ENCODE measurements around the gene COL4A2. TPM values are rescaled to one million over a fixed set of nuclear protein-coding genes. Genes with fewer than 3 reads are reported as not detected.

COL4A2 gene
- total RNA-seq, 2 donors from 2014 or later: 999 to 1,135 TPM

DNA sequence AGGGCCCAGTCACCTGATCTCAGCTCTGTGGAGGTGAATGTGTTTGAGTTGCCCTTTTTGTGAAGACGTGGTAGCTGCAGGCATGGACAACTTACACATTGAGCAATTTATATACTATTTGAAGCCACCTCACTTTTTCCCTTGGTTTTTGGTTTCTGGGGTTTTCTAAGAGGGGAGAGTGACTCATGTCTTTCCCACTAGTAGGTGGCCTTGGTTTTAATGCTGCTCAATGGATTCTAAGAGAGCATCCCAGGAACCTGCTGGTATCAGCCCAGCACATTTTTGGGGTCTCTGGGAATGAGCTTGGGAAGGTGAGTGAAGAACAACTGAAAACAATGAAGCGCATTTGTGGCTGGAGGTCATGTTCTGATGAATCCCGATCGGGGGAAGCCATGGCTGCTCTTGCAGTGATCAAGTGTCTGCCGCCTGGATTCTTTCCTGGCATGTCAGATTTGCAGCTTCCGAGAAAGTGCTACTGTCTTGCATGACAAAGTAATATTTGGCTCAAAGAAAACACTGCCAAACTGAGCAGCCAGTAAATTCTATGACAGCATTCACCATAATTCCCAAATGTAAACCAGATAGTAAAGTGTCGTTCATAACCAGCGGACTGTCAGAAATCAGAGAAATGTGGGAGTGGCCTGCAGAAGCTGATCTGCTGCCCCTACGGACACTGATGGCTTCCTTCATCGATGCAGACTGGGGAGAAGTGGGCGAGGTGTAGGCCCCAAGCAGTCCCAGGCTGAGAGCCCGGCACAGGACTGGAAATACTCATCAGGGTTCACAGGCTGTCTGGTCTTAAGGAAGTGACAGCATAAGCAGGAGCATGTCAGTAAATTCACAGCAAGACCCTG lies 98.7 kb downstream of the COL4A2 start:
- Histone ChIP-seq H3K36me3 (no peaks in the 10 kb centered on the region), H3K27me3 (replicated peaks; ENCODE audit: insufficient read depth) (no peaks in the 10 kb centered on the region), H3K9me3 (no peaks in the 10 kb centered on the region), H3K4me1 (ENCODE audit: control insufficient read depth in 1 of 2, low read depth in 2 of 2) (peaks cover 37 to 92% of the 10 kb centered on the region in 2 donors), H3K27ac (peak overlapping the region; percentile 67 to 98), H3K4me3 (no peak overlapping the region)
- ATAC-seq (ENCODE audit: insufficient number of reproducible peaks, low FRiP score, low read depth) (no peak), DNase-seq (ENCODE audit: low spot score) (no peak)
- TF ChIP-seq, protein P1, sequence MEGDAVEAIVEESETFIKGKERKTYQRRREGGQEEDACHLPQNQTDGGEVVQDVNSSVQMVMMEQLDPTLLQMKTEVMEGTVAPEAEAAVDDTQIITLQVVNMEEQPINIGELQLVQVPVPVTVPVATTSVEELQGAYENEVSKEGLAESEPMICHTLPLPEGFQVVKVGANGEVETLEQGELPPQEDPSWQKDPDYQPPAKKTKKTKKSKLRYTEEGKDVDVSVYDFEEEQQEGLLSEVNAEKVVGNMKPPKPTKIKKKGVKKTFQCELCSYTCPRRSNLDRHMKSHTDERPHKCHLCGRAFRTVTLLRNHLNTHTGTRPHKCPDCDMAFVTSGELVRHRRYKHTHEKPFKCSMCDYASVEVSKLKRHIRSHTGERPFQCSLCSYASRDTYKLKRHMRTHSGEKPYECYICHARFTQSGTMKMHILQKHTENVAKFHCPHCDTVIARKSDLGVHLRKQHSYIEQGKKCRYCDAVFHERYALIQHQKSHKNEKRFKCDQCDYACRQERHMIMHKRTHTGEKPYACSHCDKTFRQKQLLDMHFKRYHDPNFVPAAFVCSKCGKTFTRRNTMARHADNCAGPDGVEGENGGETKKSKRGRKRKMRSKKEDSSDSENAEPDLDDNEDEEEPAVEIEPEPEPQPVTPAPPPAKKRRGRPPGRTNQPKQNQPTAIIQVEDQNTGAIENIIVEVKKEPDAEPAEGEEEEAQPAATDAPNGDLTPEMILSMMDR (IDR thresholded peaks at IDR 0.05): no peak

DNA sequence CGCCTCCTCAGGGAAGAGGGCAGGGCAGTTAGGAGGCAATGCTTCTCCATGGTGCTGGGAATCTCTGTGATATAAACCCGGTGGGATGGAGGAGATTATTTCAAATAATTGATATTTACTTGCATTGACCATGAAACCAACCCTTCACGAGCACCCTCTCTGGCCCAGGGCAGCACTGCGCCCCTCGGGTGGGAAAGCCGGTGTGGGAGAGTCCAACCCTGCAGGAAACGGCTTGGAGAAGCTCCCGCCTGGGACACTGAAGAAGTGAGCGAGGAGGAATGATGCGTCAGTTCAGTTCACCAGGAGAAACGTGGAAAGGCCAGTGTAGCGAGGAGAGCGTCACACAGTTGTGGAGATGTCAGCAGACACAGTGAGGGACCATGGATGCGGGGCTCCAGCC lies 99.9 kb downstream of the COL4A2 start:
- DNase-seq (ENCODE audit: low spot score) (no peak), ATAC-seq (ENCODE audit: insufficient number of reproducible peaks, low FRiP score, low read depth) (no peak)
- Histone ChIP-seq H3K27ac (peak overlapping the region; percentile 77 to 98), H3K9me3 (no peaks in the 10 kb centered on the region), H3K4me1 (ENCODE audit: control insufficient read depth in 1 of 2, low read depth in 2 of 2) (peaks cover 42 to 94% of the 10 kb centered on the region in 2 donors), H3K36me3 (no peaks in the 10 kb centered on the region), H3K27me3 (replicated peaks; ENCODE audit: insufficient read depth) (no peaks in the 10 kb centered on the region), H3K4me3 (no peak overlapping the region)
- TF ChIP-seq, protein P1 (IDR thresholded peaks at IDR 0.05): no peak

DNA sequence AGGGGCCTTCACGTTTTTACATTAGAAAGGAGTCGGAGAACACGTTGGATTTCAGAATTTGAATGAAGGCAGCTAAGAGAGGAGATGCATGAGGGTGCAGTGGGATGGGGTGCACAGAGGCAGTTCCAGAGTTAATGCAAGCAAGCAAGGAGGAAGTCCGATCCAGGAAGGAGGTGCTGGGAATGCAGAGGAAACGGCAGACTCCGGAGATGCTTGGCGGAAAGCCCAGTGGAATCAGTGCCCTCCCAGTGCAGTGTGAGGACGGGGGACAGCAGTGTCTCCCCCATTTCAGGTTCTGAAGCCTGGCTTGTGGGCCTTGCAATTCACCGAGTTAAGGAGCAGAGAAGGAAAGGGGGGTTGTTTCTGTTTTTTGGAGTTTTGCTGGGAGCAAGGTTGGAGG lies 100.4 kb downstream of the COL4A2 start:
- Histone ChIP-seq H3K36me3 (no peaks in the 10 kb centered on the region), H3K4me3 (no peak overlapping the region), H3K27ac (peak overlapping the region; percentile 77 to 98), H3K9me3 (no peaks in the 10 kb centered on the region), H3K4me1 (ENCODE audit: control insufficient read depth in 1 of 2, low read depth in 2 of 2) (peaks cover 42 to 92% of the 10 kb centered on the region in 2 donors), H3K27me3 (replicated peaks; ENCODE audit: insufficient read depth) (no peaks in the 10 kb centered on the region)
- ATAC-seq (ENCODE audit: insufficient number of reproducible peaks, low FRiP score, low read depth): no peak
- TF ChIP-seq, protein P1 (IDR thresholded peaks at IDR 0.05): no peak
- no peak for DNase-seq (ENCODE audit: low spot score)

DNA sequence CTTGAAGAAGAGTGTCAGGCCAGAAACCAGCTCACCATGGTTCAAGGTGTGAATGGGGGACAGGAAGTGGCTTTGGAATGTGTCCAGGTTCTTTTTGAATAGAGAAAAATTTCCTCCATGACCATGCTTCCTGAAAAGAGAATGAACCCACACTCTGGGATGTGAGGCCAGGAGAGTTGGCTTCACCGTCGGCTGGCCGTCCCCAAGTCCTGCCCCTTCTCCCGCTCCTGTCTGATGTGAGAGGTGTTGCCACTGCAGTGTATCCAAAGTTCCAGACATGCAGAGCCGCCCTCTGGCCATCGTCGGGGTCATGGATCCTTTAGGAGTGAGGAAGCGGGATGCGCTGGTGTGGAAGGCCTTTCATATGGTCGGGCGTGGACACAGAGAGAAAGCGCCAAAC lies 101.2 kb downstream of the COL4A2 start:
- TF ChIP-seq, protein P1 (IDR thresholded peaks at IDR 0.05): no peak
- Histone ChIP-seq H3K36me3 (no peaks in the 10 kb centered on the region), H3K27ac (peak overlapping the region; percentile 77 to 98), H3K4me1 (ENCODE audit: control insufficient read depth in 1 of 2, low read depth in 2 of 2) (peaks cover 45 to 92% of the 10 kb centered on the region in 2 donors), H3K4me3 (no peak overlapping the region), H3K9me3 (no peaks in the 10 kb centered on the region), H3K27me3 (replicated peaks; ENCODE audit: insufficient read depth) (no peaks in the 10 kb centered on the region)
- no peak for ATAC-seq (ENCODE audit: insufficient number of reproducible peaks, low FRiP score, low read depth)
- DNase-seq (ENCODE audit: low spot score): no peak

DNA sequence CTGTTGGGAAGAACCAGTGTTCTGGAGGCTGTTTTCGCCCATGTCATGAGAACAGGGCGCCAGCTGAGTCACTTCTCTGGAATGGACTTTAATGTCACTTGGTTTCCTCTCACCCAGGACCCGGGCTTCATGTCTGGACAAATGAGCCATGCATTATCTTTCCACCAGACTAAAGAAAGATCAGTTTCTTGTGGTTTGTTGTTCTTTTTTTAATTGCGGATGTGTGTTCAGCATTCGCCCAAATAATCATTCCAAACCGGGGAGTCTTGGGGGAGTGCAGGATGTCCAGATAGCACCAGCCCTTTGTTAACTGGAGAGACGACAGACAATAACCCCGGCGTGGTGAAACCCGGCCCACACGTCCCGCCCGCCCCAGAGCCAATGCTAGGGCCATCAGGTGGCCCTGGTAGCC lies 102.5 kb downstream of the COL4A2 start:
- H3K36me3 ChIP-seq: no peaks in the 10 kb centered on the region
- H3K4me3 ChIP-seq: no peak overlapping the region
- H3K9me3 ChIP-seq: no peaks in the 10 kb centered on the region
- TF ChIP-seq, protein P1 (IDR thresholded peaks at IDR 0.05): no peak
- no peak for DNase-seq (ENCODE audit: low spot score)
- H3K4me1 ChIP-seq (ENCODE audit: control insufficient read depth in 1 of 2, low read depth in 2 of 2): peaks cover 55 to 92% of the 10 kb centered on the region in 2 donors
- no peak for ATAC-seq (ENCODE audit: insufficient number of reproducible peaks, low FRiP score, low read depth)
- no peaks in the 10 kb centered on the region for H3K27me3 ChIP-seq (replicated peaks; ENCODE audit: insufficient read depth)
- peak overlapping the region; percentile 93 to 96 for H3K27ac ChIP-seq
